ENCODE data around the gene FBXO11. TPM values are rescaled to one million over a fixed set of nuclear protein-coding genes. Genes with fewer than 3 reads are reported as not detected.

FBXO11 gene
- total RNA-seq, 1 donor from 2014 or later, result 34.7 TPM

DNA sequence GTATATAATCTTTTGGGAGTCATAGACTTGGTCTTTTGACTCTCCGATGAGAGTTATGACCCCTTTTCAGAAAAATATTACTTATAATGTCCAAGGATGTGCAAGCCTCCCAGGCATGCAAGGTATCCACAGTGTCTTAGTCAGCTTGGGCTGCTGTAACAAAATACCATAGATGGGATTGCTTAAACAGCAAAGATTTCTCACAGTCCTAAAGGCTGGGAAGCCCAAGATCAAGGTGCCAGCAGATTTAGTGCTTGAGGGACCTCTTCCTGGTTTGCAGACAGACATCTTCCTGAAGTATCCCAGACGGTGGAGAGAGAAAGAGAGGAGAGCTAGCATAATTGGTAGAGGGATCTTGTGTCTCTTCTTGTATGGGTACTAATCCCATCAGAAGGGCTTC, 35.6 kb upstream of the FBXO11 start:
- Histone ChIP-seq H3K36me3 (no peaks in the 10 kb centered on the region), H3K27me3 (ENCODE audit: low read depth) (no peaks in the 10 kb centered on the region), H3K27ac (replicated peaks) (no peak overlapping the region), H3K4me1 (no peaks in the 10 kb centered on the region), H3K9me3 (replicated peaks) (no peaks in the 10 kb centered on the region), H3K4me3 (no peak overlapping the region)
- intact Hi-C loops (cut with micrococcal nuclease), result no loop called here
- DNase-seq, result no peak
- TF ChIP-seq CTCF (IDR thresholded peaks at IDR 0.05; ENCODE audit: borderline replicate concordance), result no peak

DNA sequence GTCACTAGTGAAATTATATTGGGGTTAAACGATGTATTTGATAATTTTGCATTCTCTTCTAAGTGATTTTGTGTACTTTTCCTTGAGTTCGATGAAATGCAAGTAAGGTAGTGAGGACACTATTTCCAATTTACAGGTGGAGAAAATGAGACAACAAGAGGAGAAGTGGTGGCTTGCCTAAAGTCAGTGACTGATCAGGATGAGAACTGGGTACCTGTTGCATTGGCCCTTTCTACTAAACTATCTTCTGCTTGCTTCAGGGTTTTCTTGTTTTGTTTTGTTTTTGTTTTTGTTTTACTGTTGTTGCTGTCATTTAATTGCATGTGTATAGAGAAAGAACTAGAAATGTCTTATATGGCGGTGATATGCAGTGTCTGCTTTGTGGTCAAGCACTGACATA, 31.4 kb upstream of the FBXO11 start:
- intact Hi-C loops (cut with micrococcal nuclease), result no loop called here
- H3K4me3 ChIP-seq, result no peak overlapping the region

GRCh38 chr2:47935071-47935470, 28.8 kb upstream of the FBXO11 start:
- no peak overlapping the region for H3K4me3 ChIP-seq
- no peaks in the 10 kb centered on the region for H3K36me3 ChIP-seq
- intact Hi-C loops (cut with micrococcal nuclease), result no loop called here
- H3K27me3 ChIP-seq (ENCODE audit: low read depth), result no peaks in the 10 kb centered on the region
- H3K9me3 ChIP-seq (replicated peaks), result no peaks in the 10 kb centered on the region
- H3K27ac ChIP-seq (replicated peaks), result no peak overlapping the region
- H3K4me1 ChIP-seq, result no peaks in the 10 kb centered on the region
- no peak for TF ChIP-seq CTCF (IDR thresholded peaks at IDR 0.05; ENCODE audit: borderline replicate concordance)
- DNase-seq, result no peak

More for the DNA sequence above, 31.4 kb upstream of the FBXO11 start:
- H3K4me1 ChIP-seq, result no peaks in the 10 kb centered on the region
- no peak for TF ChIP-seq CTCF (IDR thresholded peaks at IDR 0.05; ENCODE audit: borderline replicate concordance)
- H3K27me3 ChIP-seq (ENCODE audit: low read depth), result no peaks in the 10 kb centered on the region
- no peak overlapping the region for H3K27ac ChIP-seq (replicated peaks)
- DNase-seq, result no peak
- no peaks in the 10 kb centered on the region for H3K36me3 ChIP-seq
- no peaks in the 10 kb centered on the region for H3K9me3 ChIP-seq (replicated peaks)

GRCh38 chr2:47918043-47918442, 11.7 kb upstream of the FBXO11 start:
- no peak overlapping the region for H3K4me3 ChIP-seq
- H3K27ac ChIP-seq (replicated peaks), result no peak overlapping the region
- intact Hi-C loops (cut with micrococcal nuclease), result no loop called here
- H3K36me3 ChIP-seq, result no peaks in the 10 kb centered on the region
- no peak for TF ChIP-seq CTCF (IDR thresholded peaks at IDR 0.05; ENCODE audit: borderline replicate concordance)
- no peaks in the 10 kb centered on the region for H3K27me3 ChIP-seq (ENCODE audit: low read depth)
- H3K9me3 ChIP-seq (replicated peaks), result no peaks in the 10 kb centered on the region
- H3K4me1 ChIP-seq, result no peaks in the 10 kb centered on the region
- no peak for DNase-seq

- Histone ChIP-seq H3K36me3 (no peaks in the 10 kb centered on the region), H3K27ac (replicated peaks) (no peak overlapping the region), H3K27me3 (ENCODE audit: low read depth) (no peaks in the 10 kb centered on the region), H3K4me1 (no peaks in the 10 kb centered on the region), H3K4me3 (no peak overlapping the region), H3K9me3 (replicated peaks) (no peaks in the 10 kb centered on the region)
- no peak for TF ChIP-seq CTCF (IDR thresholded peaks at IDR 0.05; ENCODE audit: borderline replicate concordance)
- no peak for DNase-seq
- intact Hi-C loops (cut with micrococcal nuclease), result no loop called here
Observed at GRCh38 chr2:47917276-47917961, 11.1 kb upstream of the FBXO11 start.
